Activated effector memory CD4-positive, alpha-beta T cell treated with anti-CD3 and anti-CD28 coated beads, Interleukin-2, amount 50 U/mL, for 16 hours (primary cell): Measurements from ENCODE around the gene THSD7B.

Experiments
- DNase-seq: peaks from one replicate; pipeline ENCODE4 v3.0.0-alpha.2; 2020

THSD7B gene

DNA sequence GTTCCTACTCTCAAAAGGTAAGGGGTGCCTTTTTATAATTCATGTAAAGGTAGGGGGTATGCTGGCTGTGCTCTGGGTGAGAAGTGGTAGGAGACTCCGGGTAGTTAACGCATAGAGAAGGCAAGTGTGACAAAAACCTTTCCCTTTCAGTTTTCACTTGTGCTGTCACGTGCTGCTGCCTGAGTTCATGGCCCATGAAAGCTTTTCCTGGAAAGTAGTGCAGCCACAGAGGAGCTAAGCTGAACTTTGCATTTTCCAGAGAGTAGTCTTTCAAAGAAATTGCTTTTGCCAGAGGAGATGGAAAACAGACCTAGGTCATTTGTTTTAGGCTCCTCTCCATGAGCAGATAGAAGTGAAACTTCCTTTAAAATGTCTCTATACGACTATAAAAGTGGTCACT is 44.7 kb downstream of the THSD7B start:
- no peak for DNase-seq

GRCh38 chr2:136818839-136819238 is 53.5 kb downstream of the THSD7B start:
- DNase-seq: no peak

GRCh38 chr2:136823291-136823690 is 57.9 kb downstream of the THSD7B start:
- no peak for DNase-seq

- no peak for DNase-seq
Measured at GRCh38 chr2:136828162-136828561, 62.8 kb downstream of the THSD7B start.

DNA sequence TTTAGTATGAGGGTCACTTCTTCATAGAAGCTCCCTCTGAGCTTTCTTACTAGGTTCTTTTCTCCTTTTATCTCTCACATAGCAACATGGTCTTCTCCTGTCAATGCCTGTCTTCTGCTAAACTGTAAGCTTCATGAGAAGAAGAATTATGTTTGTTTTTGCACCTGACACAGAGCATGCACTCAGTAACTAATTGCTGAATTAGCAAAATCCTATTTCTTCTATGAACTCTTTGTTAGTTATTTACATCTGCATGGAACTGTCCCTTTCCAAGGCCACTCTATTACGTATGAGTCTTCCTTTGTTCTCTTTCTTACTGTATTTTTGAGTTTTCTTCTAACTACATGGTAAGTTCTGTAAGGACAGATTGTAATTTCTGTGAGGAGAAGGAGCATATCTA is 63.4 kb downstream of the THSD7B start:
- DNase-seq: no peak

DNA sequence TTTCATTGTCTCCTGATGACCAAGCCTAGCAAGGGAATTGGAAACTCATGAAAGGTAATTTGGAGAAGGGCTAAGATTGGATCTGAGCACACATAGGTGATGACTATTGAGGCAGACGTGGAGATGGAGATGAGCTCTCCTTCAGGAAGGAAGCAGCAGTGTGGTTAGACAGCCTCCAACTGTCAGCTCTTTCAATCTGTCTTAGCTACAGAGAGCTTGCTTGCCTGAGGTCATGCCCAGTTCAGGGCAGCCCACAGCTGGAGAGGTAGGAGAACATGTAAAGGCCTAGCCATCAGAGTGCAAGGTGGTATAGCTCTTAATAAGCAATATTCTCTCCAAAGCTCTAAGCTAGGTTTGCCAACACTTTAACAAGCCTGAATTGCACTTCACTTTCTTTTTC is 79.2 kb downstream of the THSD7B start:
- no peak for DNase-seq

GRCh38 chr2:136858656-136859055 is 93.3 kb downstream of the THSD7B start:
- DNase-seq: no peak

- DNase-seq: no peak
Measured at GRCh38 chr2:136860443-136860958, 95.2 kb downstream of the THSD7B start.

DNA sequence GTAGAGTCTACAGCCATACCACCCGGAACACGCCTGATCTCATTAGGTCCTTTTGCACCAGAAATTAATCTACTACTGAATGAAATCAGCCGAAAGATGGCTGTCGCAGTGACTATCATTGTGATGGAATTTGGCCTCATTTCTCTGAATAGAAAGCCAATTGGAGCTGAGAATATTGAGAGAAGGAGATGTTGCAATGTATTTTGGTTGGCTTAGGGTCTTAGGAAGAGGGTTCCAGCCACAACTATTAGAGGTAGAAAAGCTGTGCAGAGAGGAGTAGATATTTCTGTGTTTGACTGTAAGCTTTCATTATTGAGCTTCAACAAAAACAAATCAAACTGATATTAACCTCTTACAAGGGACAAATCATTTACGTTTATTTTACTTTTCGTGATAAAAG is 98.1 kb downstream of the THSD7B start:
- DNase-seq: no peak

DNA sequence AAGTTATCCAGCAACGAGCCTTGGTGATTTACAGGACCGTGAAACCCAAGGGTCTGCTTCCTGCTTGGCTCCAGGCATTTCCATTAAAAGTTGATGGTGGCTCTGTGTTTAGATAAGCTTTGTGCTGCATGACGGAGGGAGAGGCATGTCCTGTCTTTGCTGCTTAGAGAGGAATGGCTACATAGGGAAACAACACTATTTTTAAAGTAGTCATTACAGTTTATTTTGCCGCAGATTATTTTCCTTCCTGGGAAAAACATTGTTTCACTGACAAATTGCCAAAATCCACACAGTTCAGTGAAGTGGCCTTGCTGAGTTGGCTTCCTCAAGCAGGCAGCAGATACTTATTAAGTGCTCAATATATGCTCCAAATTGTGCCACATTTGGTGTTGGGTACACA is 98.5 kb downstream of the THSD7B start:
- no peak for DNase-seq

DNA sequence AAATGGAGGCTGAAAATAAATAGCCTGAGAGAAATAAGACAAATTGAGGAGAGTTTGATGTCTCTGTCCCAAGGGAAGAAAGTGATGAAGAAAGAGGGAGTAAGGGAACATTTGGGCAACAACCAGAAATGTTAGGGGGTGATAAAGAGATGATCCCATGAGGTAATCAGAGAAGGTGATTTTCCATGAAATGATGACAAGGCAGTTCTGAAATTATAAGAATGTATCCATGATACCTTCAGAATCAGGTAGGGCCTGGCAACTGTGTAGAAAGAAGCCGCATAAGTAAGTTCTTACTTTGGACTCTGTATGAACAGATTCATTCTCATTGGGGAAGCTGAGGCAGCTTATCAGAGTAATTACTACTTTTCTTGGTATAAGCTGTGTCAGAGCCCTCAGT is 106.1 kb downstream of the THSD7B start:
- DNase-seq: no peak

GRCh38 chr2:136874258-136874657 is 108.9 kb downstream of the THSD7B start:
- no peak for DNase-seq

DNA sequence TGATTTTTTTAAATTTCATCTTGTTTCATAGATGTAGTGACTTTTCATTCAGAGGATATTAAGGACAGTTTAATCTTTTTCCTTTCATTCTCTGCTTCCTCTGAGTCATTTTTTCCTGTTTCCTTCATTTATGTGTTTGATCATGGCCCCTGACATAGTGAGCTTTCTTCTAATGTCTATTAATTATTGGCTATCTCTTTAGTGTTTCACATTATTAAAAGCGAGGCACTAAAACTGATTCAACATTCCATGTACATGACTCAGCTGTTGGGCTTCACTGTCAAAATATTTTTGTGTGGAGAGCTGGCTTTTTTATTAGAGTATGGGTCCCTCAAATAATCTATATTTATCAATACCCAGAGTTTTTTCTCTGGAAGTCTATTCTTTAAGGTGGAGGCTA is 125.8 kb downstream of the THSD7B start:
- no peak for DNase-seq

GRCh38 chr2:136894007-136894634 is 128.8 kb downstream of the THSD7B start:
- DNase-seq: no peak

- no peak for DNase-seq
Measured at GRCh38 chr2:136901732-136902131, 136.4 kb downstream of the THSD7B start.

GRCh38 chr2:136905779-136906178 is 140.4 kb downstream of the THSD7B start:
- no peak for DNase-seq

DNA sequence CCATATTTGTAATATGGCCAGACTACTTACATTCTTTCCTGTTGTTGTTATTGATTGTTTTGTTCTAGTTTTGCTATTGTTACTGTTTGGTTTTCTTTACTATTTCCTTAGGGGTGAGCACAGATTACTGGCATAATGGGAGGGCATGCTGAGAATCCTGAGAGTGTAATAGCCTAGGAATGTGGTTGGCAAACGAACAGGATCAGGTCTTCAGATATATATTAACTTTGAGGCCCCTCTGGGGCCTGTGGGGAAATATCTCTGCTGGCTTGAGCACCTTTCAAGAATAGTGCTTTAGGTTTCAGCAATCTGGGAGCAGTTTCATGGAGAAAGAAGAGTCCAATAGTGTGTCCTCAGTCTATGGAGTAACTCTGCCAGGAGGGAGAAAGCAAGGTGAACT is 144.4 kb downstream of the THSD7B start:
- DNase-seq: no peak

- no peak for DNase-seq
Measured at GRCh38 chr2:136916131-136916530, 150.8 kb downstream of the THSD7B start.

DNA sequence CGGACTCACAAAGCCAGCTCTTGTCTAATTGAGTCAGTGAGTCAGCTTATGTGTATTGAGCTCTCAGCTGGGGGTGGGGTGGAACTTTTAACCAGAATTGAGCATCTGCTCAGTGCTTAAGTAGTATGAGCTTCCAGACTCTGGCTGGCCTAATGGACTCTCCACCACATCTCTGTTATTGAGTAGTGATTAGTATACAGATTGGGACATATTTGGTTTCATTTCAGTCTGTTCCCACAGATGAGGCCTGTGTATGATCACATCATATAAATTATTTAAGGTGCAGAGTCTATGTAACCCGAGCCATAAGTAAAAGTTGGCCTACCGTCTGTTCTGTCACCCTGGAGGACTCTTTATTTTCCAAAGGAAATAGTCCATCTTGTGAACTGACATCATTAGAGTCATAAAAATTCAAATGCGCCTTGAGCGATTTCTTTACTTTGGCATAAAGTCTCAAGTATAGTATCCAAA is 152.1 kb downstream of the THSD7B start:
- DNase-seq: no peak

- no peak for DNase-seq
Measured at GRCh38 chr2:136919682-136920081, 154.3 kb downstream of the THSD7B start.

- no peak for DNase-seq
Measured at GRCh38 chr2:136920652-136921333, 155.4 kb downstream of the THSD7B start.

- no peak for DNase-seq
Measured at GRCh38 chr2:136927156-136927555, 161.8 kb downstream of the THSD7B start.

- DNase-seq: no peak
Measured at GRCh38 chr2:136929531-136929930, 164.2 kb downstream of the THSD7B start.

DNA sequence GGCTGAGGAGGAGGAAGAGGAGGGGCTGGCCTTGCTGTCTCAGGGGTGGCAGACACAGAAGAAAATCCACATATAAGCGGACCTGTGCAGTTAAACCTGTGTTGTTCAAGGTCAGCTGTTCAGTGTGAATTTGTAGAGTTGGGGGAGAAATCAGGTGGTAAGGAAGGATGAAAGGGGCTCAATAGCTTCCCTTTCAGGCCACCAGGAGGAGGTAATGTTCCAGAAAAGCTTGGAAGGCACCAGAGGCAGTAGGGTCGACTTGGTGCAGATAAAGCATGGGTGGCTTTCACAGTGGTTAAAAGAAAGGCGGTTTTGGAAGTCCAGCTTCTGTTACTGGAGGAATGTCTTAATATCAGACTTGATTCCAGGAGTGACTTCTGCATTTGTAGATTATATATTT is 167.4 kb downstream of the THSD7B start:
- DNase-seq: no peak

DNA sequence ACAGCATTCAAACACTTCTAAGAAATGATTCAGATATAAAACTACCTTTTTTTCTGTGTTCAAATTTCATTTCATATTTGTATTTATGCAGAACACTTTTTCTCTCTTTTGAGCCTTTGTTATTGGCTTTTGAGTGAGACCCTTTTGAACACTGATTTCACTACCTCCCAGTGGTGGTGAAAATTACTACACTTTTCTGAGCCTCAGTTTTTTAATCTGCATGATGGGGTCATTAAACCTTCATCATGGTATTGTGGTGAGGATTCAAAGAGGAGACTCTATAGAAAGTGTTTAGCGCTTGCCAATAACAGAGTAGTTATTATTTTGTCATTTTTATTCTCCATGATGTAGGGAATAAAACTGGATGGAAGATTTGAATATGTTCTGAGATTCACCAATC is 169.8 kb downstream of the THSD7B start:
- DNase-seq: no peak
